Glutamatergic neuron (in vitro differentiated cells): Measurements from ENCODE around the gene FCMR. TPM values are rescaled to one million over a fixed set of nuclear protein-coding genes. Genes with fewer than 3 reads are reported as not detected.

Source experiments
- DNase-seq: peaks from one replicate; pipeline ENCODE4 v3.0.0; 2022
- H3K27ac Mint-ChIP-seq: one replicate; pipeline ENCODE4 v1.8.0; 2020; ENCODE audit warnings: mild to moderate bottlenecking, mixed read lengths, inconsistent platforms; ENCODE audit not compliant: unreplicated experiment
- H3K27me3 Mint-ChIP-seq: one replicate; pipeline ENCODE4 v1.8.0; 2020; ENCODE audit warnings: mild to moderate bottlenecking, moderate library complexity, mixed read lengths, inconsistent platforms; ENCODE audit not compliant: unreplicated experiment
- H3K36me3 Mint-ChIP-seq: one replicate; pipeline ENCODE4 v1.8.0; 2020; ENCODE audit warnings: mild to moderate bottlenecking, mixed read lengths, inconsistent platforms; ENCODE audit not compliant: unreplicated experiment
- H3K4me1 Mint-ChIP-seq: one replicate; pipeline ENCODE4 v1.8.0; 2020; ENCODE audit warnings: mild to moderate bottlenecking, low read depth, mixed read lengths, inconsistent platforms; ENCODE audit not compliant: unreplicated experiment
- H3K4me3 Mint-ChIP-seq: one replicate; pipeline ENCODE4 v1.8.0; 2020; ENCODE audit warnings: mild to moderate bottlenecking, mixed read lengths, inconsistent platforms; ENCODE audit not compliant: unreplicated experiment
- H3K9me3 Mint-ChIP-seq: one replicate; pipeline ENCODE4 v1.8.0; 2020; ENCODE audit warnings: mild to moderate bottlenecking, moderate library complexity, mixed read lengths, inconsistent platforms; ENCODE audit not compliant: unreplicated experiment
- CTCF ChIP-seq: fragments of 200-600 bp; sonication (generic); IDR thresholded peaks from one replicate; pipeline ENCODE4 v1.5.0; 2021; ENCODE audit not compliant: partially characterized antibody, unreplicated experiment
- total RNA-seq: library from RNA; stranded (reverse); fragmentation: NEBNext Ultra II Directional; extraction: Animal tissue kit (Norgen Biotek cat#: 25700); gene quantifications from one replicate; pipeline ENCODE4 v1.2.1, GENCODE V29; 2021; ENCODE audit not compliant: unreplicated experiment

The FCMR gene
- total RNA-seq, 1 donor from 2014 or later: not detected

DNA sequence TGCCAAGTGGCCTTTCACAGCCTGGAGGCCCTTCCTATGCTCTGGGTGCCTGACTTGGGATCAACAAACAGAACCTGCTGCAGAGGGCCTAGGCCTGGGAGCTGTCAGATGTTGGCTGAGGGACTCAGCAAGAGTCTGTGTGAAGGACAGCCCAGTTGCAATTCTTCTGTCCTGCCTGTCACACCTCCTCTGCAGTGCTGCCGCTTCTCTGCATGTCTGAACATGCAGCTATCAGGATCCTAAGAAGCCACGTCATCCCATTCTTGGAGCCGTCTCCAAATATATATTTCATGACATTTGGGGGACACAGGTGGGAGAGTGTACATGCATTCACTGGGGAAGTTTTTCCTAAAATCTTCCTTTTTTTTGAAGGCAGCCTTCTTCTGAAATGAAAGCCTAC lies 39.9 kb upstream of the FCMR start:
- H3K36me3 Mint-ChIP-seq: no peaks in the 10 kb centered on the region
- no peak overlapping the region for H3K27ac Mint-ChIP-seq
- H3K4me3 Mint-ChIP-seq: no peak overlapping the region
- peaks cover 5% of the 10 kb centered on the region for H3K27me3 Mint-ChIP-seq
- H3K9me3 Mint-ChIP-seq: peaks cover 2% of the 10 kb centered on the region
- no peaks in the 10 kb centered on the region for H3K4me1 Mint-ChIP-seq
- no peak for DNase-seq
- TF ChIP-seq CTCF: no peak

GRCh38 chr1:206960676-206961386 lies 39.1 kb upstream of the FCMR start:
- no peak for DNase-seq
- H3K4me3 Mint-ChIP-seq: no peak overlapping the region
- peaks cover 7% of the 10 kb centered on the region for H3K27me3 Mint-ChIP-seq
- no peak for TF ChIP-seq CTCF
- peaks cover 2% of the 10 kb centered on the region for H3K9me3 Mint-ChIP-seq
- H3K27ac Mint-ChIP-seq: no peak overlapping the region
- H3K36me3 Mint-ChIP-seq: no peaks in the 10 kb centered on the region
- H3K4me1 Mint-ChIP-seq: no peaks in the 10 kb centered on the region

- no peak for DNase-seq
- TF ChIP-seq CTCF: no peak
- Mint-ChIP-seq H3K36me3 (peaks cover 4% of the 10 kb centered on the region), H3K9me3 (peaks cover 2% of the 10 kb centered on the region), H3K27ac (no peak overlapping the region), H3K4me1 (no peaks in the 10 kb centered on the region), H3K27me3 (peaks cover 7% of the 10 kb centered on the region), H3K4me3 (no peak overlapping the region)
These were observed 36.4 kb upstream of the FCMR start for GRCh38 chr1:206958144-206958543.

DNA sequence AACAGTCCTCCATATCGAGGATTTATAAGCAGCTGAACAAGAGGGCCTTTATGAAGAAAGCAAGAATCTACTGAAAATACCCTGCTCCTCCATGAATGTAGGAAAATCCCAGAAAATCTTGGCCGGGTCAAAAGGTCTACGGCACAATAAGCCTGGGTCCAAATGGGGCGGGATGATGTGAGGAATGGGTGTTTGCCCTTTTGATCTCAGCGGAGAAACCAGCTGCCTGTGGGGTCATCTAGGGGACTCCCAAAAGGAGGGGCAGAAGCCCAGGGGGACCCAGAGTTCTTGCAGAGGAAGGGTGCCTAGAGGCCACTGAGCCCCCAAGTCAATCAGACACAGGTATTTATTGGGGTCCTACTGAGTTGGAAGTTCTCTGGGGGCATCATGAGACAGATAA lies 35.9 kb upstream of the FCMR start:
- Mint-ChIP-seq H3K36me3 (peaks cover 4% of the 10 kb centered on the region), H3K4me1 (no peaks in the 10 kb centered on the region), H3K27ac (no peak overlapping the region), H3K27me3 (peaks cover 7% of the 10 kb centered on the region), H3K9me3 (peaks cover 2% of the 10 kb centered on the region), H3K4me3 (no peak overlapping the region)
- TF ChIP-seq CTCF: no peak
- DNase-seq: no peak
